ENCODE measurements around the gene PDIA6.
"Not testable (repeated sequence)": the region's sequence is repeated elsewhere in the genome, so short reads cannot be mapped to it uniquely, and the experiment has no call there.

The PDIA6 gene

DNA sequence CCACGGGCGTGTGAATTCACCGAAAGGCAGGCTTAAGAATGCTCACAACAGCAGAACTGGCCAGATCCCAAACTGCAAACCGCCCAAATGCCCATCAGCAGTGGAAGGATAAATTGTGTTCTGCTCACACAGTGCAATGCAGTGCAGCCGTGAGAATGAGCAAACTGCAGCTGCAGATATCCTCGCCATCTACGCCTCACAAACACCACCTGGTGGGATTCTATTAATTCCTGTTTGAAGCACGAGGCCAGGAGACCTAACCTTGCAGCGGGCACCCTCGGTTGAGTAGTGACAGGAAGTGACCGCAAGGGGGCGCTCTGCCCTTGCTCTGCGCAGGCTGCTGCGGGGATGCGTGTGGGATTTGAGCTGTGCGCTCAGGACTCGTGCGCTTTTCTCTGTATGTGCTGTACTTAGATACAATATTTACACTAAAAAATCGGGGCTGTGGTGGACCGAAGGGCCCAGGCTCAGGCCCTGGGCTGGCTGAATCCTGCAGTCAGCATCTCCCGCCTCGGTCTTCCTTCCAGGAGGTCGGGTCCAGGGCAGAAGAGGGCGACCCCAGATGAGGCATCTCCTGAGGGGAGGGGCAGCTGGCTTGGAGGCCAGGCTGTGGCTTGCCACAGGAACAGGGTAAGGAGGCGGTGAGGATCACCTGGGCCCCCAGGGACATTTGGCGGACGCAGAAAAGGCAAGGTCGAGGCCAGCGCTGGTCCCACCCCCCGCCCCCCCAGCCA is 19.8 kb upstream of the PDIA6 start:
- peak; percentile 76 to 79 for DNase-seq

DNA sequence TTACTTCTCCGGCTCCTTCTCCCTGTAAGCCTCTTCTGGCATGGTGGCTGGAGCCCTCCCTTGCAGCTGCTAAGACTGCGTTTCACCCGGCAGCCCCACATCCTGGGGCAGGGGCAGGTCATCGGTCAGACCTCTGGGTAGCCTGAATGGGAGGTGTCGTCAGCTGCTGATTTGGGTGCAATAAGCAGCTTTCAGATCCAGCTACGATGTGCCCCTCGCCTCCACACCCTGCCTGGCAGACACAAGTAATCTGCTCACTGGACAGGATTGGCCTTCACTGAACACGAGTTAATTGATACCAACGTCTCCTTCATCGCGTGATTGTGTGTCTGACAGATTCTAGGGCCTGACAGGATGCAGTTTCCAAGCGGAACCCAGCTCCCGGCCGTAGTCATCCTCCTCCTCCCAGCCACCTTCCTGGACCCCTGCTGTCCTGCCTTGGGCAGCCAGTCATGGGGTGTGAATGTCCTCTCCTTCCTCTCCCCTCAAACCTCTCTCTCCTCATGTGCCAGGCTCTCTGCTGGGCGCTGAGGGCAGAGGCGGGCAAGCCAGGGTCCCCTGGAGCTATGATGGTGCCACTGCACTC is 18.9 kb upstream of the PDIA6 start:
- DNase-seq = no peak

DNA sequence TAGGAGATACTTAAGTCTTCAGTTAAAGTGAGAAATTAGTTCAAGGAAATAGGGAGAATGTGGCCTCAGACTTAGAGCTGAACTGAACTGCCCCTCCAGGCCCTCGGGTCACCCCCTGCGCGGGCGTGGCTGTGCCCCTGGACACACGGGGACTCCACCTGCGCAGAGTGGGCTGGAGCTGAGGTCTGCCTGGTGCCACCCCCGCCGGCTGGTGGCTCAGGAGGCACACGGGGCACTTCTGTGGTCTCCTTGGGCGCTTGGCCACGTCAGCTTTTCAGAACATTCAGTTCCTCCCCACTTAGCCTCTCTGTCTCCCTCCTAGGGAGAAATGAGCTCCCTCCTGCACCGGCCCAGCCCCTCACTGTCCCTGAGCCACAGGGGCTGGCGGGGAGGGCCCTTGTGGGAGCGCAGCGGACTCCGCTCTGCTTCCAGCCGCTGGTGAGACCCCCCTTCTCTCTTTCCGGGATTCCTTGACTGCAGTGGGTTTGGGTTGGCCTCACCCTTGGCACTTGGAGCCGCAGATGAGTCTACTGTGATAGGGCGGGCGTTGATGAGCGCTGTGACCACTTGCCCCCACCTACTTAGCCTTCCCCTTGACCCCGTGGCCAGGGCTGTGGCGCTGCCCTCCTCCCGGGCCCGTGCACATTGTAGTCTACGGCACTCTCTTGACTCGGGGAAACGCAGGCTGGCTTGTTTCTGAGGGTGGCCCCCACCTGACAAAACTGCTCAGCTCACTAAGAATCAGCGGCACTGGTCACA is 18.2 kb upstream of the PDIA6 start:
- DNase-seq = no peak

DNA sequence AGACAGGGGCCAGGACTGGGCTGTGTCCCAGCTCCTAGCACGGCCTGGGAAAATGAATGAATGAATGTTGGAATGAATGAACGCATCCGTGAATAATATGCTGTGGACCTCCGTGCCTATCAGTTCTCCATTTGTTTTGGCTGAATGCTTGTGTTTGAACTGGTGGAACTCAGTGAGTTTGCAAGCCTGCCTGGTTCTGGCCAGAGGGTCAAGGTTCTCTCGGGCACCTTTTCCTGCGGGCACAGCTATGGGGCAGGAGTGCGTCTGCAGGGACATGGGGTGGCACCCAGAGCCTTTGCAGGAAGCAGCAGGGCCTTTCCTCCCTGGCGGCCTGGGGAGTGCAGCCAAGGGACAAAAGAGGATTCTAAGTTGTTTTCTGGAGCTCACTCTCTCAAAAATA is 17.6 kb upstream of the PDIA6 start:
- DNase-seq = no peak

DNA sequence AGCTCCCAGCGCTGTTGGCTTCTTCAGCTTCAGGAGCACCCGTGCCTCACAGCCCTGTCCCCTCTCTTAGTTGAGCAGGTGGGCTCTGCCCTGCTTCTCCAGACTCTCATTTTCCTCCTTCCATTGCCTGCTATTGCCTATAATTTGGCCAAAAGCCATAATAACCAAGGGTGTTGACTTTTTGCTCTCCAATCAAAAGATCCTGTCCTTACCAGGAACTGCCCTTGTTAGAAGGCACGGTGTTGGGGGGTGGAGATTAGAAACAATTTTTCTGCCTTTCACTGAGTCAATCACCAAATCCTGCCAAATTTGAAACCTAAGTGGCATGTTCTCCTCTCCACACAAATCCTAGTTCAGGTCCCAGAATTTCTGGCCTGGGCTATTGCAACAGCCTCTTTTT is 16.7 kb upstream of the PDIA6 start:
- DNase-seq = no peak

DNA sequence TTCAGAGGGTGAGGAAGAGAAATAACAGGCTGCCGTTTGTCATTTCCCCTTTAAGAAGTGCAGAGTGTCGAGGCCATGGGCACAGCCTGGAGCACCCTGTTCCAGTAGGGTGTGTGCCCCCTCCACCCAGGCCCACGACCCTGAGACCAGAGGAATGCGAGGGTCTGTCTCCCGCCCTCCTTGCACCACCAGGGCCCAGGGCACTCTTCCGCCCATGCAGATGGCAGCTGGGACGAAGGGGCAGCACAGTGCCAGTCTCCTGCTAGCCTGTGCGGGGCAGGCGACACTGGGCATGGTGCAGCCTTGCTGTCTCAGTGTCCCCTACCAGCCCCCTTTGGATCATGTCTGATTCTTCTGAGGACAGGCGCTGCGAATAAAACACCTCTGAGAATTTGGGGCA is 15.8 kb upstream of the PDIA6 start:
- no peak for DNase-seq

DNA sequence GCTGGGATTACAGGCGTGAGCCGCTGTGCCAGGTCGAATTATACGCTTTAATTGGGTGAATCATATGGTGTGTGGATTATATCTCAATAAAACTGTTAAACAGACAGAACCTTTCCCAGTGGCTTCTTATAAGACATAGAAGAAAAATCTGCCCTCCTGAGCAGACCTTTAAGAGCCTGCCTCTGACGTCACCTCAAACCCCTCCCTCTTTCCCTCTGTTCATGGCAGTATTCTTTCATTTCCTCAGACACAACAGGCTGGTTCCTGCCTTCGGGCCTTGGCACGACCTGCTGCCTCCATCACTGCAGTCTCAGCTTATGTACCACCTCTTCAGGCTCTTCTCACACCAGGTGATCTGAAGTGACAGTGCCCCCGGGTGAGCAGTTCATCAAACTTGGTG is 14.0 kb upstream of the PDIA6 start:
- DNase-seq = no peak

DNA sequence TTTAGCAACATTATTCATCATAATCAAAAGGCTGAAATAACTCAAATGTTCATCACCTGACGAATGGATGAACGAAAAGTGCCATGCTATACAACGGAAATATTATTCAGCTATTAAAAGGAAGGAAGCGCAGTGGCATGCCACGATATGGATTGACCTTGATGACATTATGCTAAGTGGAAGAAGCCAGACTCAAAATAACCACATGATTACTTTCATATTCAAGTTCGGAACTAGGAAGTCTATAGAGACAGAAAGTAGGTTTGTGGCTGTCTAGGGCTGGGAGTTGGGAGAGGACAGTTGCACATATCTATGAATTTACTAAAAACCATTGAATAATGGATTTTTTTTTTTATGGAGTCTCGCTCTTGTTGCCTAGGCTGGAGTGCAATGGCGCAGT is 13.4 kb upstream of the PDIA6 start:
- DNase-seq = no peak

DNA sequence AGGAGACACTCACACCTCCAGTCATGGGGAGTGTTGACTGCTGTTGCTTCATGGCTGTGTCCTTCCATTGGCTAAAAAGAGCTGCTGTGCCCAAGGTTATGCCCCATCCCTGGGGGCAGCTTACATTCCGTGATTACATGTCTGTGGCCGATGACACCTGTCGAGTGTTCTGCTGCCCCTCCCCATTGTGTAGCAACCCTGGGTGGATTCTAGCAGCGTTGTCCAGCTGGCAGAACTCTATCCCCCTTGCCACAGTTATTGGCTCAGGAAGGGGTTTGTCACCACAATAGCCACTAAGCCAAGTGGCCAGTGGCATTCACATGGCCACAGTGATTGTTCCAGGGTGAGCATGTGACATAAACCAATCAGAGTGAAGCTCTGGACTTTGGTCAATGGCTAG is 11.6 kb upstream of the PDIA6 start:
- no peak for DNase-seq

DNA sequence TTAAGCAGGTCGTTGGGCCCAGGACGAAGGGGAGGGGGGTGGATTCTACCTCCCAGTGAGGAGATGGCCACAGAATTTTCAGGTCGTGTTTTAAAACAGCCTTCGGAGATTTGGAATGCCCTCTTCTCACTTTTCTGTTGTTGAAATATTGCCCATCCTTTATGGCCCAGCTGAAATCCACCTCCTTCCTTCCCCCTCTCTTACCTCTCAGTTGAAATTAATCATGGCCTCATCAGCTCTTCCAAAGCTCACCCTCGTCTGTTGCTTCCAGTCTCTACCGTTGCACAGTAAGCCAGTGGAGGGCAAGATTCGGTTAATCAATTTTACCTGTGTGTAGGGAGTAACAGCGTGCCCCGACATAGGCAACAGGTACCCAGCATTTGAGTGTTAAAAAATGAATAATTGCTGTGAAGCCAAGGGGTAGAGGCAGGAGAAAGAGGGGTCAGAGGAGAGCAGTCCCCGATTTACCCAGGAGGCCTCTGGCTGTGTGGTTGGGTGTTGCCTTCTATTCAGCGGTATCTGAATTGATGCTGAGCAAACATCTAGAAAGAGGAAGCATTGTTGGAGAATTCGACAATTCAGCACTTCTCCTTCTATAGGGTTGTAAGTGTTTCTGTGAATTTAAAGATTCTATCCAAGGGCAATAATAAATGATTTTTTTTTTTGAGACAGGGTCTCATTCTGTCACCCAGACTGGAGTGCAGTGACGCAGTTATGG is 8.6 kb upstream of the PDIA6 start:
- DNase-seq = no peak

DNA sequence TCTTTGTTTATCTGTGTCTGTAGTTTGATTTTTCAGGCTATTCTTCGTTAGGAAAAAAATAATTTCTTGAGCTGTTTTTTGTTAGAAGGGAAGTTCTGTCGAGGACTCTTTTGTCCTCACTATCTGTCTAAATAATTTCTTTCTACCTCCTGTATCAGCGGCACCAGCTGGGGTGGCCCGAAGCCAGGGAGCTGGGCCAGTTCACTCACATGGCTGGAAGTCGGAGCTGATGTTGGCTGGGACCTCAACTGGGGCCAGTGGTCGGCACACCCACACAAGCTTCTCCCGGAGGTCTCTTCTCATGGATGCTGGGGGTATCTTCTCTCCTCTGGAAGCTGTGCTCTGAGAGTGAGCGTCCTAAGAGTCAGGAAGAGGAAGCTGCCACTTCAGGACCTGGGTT is 8.0 kb upstream of the PDIA6 start:
- no peak for DNase-seq

DNA sequence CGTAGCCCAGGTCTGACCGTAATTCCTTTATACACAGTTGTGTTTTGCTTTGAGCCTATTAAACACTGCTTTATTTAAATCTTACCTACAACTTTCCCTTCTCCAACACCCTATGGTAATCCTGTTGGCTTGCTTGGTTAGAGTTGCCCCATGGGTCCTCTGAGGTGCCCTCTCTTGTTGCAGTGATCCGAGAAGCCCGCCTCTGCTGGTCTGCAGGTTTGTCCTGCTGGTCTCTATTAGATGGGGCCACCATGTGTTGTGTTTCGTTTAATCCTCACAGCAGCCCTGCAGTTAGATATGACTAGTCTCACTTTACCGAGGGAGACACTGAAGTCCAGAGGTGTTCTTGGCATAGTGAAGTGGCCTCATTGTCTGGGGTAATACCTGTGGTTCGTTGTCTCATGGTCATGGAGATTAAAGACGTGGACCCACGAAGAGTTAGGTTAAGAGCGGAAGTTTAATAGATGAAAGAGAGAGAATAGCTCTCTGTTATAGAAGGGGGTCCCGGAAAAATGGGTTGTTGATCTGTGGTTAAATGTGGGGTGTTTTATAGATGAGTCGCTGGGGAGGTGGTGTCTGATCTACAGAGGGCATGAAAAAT is 7.2 kb upstream of the PDIA6 start:
- DNase-seq = no peak

DNA sequence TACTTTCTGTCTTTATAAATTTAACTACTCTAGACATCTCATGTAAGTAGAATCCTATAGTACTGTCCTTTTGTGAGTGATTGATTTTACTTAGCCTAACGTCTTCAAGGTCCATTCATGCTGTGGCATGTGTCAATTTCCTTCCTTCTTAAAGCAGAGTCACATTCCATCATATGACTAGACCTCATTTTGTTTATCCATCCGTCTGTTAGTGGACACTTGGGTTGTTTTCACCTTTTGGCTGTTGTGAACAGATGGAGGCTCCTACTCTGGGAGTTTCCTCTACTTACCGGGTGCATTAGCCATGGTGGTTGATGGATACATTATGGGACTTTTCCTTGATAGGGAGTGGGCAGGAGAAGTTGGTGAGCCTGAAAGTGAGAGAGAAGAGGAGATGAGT is 6.4 kb upstream of the PDIA6 start:
- DNase-seq = no peak

DNA sequence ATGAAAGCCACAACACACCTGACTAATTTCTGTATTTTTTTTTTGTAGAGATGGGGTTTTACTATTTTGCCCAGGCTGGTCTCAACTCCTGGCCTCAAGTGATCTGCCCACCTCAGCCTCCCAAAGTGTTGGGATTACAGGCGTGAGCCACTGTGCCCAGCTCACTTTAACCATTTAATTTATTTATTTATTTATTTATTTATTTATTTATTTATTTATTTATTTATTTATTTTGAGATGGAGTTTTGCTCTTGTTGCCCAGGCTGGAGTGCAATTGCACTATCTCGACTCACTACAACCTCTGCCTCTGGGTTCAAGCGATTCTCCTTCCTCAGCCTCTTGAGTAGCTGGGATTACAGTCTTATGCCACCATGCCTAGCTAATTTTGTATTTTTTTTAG is 5.7 kb upstream of the PDIA6 start:
- DNase-seq = not testable (repeated sequence)

DNA sequence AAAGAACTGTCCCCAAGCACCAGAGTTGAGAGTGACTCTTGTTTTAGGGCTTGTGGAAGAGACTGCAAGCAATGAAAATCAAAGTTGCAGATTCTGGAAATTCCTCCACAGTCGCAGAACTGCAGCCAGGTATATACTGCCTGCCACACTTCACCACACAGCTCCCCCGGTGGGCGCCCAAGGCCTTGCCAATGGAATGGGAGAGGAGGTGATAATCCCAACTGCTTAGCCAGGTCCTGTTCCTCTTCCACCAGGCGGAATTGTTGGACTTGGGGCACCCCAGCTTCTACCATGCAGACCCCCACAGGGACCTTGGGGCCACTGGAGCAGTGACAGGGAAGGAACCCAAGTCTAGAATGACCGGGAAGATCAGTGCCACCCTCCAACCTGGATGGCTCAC is 4.8 kb upstream of the PDIA6 start:
- no peak for DNase-seq

DNA sequence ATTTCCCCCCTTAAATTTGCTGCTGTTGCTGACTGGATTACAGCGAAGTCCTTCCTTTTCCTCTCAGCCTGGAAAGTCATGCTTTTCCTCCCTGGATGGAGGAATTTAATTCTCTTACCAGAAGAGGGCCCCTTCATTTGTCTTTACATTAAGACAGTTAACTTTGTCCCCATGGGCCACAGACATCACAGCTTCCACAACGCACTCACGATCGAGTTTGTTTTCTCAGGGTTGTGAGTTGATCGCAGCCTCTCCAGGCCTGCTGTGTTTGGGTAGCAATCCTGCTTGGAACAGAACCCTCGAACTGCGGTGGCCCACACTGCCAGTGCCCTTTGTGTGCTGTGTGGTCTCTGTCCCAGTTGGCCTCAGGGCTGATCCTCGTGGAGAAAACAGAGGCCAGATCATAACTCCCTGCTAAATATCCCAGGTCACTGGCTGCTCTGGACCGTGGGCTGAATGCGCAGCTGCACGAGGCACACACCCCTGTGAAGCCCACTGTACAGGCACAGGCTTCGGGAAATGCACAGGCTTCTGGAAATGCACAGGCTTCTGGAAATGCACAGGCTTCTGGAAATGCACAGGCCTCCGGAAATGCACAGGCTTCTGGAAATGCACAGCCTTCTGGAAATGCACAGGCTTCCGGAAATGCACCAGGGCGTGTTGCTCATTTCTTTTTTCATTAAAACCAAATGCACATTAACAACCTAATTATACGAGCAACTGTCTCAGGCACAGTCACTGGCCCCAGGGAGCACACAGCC is 2.2 kb upstream of the PDIA6 start:
- DNase-seq = no peak

DNA sequence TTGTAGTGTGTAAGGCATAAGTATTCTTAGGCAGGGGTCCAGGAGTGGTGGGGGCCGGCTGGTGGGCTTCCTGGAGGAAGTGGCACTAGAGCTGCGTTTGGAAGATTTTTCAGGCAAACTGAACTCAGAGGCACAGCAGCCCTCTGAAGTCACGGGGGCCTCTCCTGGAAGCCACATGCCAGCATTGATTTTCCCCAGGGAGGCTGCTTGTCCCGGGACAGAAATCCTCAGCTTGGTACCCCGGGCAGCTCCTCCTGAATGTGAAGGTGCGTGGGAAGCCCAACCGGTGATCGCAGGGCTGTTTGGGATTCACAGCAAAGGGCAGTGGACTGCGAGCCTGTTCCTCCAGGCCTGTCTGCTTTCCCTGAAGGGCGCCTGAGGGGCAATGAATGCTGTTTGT is 1.6 kb upstream of the PDIA6 start:
- DNase-seq = no peak

DNA sequence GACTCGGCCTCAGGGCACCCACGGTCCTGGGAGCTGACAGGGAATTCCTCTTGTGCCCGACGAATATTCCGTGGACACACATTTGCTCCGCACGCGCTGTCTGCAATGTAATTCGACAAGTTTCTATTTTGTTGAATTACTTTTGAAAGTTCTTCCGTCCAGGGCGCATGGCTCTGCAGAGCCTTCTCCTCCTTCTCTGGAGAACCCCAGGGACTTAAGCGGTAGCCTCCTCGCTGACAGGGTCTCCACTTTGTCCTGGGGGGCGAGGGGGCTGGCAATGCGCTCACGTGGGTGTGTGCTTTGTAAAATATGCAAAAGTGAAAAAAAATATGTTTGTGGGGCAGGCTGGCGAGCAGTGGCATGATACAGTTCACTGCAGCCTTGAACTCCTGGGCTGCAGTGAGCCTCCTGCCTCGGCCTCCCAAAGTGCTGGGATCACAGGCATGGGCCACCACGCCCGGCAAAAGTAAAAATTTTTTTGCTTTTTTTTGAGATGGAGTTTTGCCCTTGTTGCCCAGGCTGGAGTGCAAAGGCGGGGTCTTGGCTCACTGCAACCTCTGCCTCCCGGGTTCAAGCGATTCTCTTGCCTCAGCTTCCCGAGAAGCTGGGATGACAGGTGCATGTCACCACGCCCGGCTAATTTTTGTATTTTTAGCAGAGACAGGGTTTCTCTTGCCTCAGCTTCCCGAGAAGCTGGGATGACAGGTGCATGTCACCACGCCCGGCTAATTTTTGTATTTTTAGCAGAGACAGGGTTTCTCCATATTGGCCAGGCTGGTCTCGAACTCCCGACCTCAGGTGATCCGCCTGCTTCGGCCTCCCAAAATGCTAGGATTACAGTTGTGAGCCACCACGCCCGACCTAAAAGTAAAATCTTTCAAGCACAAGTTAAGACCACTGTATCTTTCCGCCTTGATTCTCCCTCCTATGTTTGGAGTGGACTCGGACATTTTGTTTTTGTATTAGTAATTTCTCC is 866 bp upstream of the PDIA6 start:
- DNase-seq = not testable (repeated sequence)

DNA sequence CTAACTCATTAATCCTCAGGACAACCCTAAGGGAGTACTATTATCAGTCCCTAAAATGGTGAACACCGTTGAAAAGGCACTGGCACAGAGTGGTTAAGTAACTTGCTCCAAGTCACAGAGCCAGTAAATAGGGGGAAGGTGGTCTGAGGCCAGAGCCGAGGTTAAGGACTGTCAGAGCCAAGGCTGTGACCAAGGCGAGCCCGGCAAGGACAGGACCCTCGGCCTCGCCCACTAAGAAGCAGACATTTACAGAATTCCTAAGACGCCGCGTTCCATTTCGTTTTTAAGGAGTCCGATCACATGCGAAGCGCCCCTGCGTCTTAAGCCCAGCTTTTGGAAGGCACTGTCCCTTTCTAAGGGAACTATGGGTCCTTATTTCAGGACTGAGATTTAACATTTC is 1.1 kb downstream of the PDIA6 start:
- no peak for DNase-seq

DNA sequence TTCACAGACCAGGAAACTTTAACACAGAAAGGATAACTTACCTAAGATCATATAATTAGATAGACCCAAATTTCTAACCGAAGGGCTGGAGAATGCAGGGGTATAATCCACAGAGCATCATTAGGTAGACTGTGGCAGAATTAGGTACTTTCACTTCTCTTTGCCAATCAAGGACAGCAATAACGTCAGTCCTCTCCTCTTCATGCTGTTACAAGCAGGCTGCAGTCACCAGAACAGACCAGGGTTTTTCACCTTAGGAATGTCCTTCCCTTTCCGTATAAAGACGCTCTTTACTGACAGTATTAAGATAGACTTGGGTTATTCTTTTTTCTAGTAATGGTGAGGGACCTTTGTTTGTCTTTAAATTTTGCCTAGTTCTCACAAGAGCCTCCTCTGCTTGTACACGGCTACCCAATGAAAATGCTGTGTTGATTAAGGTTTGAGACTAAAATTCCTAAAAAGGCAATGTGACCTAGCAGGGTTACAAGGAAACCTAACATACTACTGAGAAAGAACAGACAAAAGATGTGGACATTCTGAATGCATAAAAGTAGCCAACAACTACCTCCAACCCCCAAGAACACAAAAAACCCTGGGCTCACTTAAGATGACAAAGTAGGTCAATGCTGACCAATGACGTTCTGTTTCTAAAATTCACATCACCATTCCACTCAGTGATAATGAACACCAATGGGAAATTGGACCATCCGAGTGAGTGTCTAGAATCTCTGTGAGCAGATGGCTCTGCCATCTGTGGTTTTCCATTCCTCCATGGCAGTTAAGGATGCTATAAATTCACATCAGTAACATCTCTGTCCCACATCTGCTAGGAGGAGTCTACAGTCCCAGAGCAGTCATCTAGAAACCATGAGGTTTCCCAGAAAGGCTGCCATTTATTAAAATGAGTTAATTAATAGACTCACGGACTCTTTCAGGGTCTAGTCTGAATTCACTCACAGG is 2.1 kb downstream of the PDIA6 start:
- peak in 1 of 2 donors; percentile 59 for DNase-seq
